ENCODE data around the gene NAA80. TPM values are rescaled to one million over a fixed set of nuclear protein-coding genes. Genes with fewer than 3 reads are reported as not detected.
A peak's percentile ranks its signal among the peaks of the same experiment; 100 is the strongest.

NAA80 gene
- total and polyA plus RNA-seq, 2 of the 13 experiments (the other 11 are each of a cell fraction or from before 2014, with no cell fraction given) = 3.4 to 8.7 TPM

DNA sequence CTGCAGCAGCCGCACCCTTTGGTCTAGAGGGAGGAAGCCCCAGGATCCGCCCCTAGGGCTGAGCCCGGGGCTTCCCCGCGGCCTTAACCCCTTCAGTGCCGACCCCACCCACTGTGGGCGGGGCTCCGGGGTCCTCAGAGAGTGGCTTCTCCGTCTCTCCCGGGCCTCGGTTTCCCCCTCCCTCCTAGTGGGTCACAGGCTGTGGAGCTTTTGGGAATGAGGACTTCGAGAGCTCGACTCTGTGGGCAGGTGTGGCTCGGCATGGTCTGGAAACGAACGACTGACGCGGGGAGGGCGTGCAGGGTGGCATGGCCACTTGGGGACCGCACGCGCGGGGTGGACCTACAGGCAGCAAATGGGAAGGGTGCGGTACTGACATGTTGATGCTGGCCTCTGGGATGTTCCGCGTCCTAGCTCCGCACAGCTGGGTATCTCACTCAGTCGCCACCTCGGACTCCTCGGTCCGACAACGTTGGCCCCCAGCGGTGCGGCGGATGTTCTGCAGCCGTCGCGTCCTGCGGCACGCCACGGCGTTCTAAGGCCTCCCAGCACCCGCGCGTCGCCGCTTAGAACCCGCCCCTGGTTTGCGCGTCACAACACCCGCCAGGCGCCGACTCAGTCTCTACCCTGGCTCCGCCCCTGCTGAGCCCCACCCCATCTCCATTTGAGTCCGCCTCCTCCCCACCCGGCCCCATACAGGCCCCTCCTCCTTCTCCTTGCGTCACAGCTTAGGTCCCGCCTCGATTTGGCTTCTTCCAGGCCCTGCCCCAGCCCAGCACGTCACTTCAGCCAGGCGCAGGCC lies at the start of gene NAA80, which contains the start of gene HYAL3 (continued):
- TF ChIP-seq DNMT1 (CRISPR knock-in tag; IDR thresholded peaks at IDR 0.05) (no peak), SKIL (CRISPR knock-in tag; IDR thresholded peaks at IDR 0.05; ENCODE audit: borderline replicate concordance) (no peak; the same call in 1 of the 2 replicates), ZNF501 (CRISPR knock-in tag; IDR thresholded peaks at IDR 0.05) (peak; percentile 50; the same call in 1 of the 2 replicates), NR2C2 (CRISPR knock-in tag; IDR thresholded peaks at IDR 0.05; ENCODE audit: borderline replicate concordance) (no peak), GMEB1 (CRISPR knock-in tag; IDR thresholded peaks at IDR 0.05; ENCODE audit: borderline replicate concordance) (peak; percentile 78), ZNF615 (CRISPR knock-in tag; IDR thresholded peaks at IDR 0.05; ENCODE audit: borderline replicate concordance) (no peak), ZNF138 (CRISPR knock-in tag; IDR thresholded peaks at IDR 0.05; ENCODE audit: low read depth) (peak; percentile 76; the same call in 1 of the 2 replicates), ZNF12 (CRISPR knock-in tag; IDR thresholded peaks at IDR 0.05) (0 out of 2 replicates have a peak, but pooled peaks have one; percentile 16), ZBTB20 (CRISPR knock-in tag; IDR thresholded peaks at IDR 0.05; ENCODE audit: borderline replicate concordance, low read depth) (0 out of 2 replicates have a peak, but pooled peaks have one; percentile 49)
- TF ChIP-seq, protein P1, sequence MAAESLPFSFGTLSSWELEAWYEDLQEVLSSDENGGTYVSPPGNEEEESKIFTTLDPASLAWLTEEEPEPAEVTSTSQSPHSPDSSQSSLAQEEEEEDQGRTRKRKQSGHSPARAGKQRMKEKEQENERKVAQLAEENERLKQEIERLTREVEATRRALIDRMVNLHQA (CRISPR knock-in tag; IDR thresholded peaks at IDR 0.05) = no peak
- TF ChIP-seq, protein P2, sequence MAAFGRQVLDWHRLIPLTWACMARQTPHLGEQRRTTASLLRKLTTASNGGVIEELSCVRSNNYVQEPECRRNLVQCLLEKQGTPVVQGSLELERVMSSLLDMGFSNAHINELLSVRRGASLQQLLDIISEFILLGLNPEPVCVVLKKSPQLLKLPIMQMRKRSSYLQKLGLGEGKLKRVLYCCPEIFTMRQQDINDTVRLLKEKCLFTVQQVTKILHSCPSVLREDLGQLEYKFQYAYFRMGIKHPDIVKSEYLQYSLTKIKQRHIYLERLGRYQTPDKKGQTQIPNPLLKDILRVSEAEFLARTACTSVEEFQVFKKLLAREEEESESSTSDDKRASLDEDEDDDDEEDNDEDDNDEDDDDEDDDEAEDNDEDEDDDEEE (CRISPR knock-in tag; IDR thresholded peaks at IDR 0.05) = 0 out of 2 replicates have a peak, but pooled peaks have one; percentile 18
- TF ChIP-seq, protein P3, sequence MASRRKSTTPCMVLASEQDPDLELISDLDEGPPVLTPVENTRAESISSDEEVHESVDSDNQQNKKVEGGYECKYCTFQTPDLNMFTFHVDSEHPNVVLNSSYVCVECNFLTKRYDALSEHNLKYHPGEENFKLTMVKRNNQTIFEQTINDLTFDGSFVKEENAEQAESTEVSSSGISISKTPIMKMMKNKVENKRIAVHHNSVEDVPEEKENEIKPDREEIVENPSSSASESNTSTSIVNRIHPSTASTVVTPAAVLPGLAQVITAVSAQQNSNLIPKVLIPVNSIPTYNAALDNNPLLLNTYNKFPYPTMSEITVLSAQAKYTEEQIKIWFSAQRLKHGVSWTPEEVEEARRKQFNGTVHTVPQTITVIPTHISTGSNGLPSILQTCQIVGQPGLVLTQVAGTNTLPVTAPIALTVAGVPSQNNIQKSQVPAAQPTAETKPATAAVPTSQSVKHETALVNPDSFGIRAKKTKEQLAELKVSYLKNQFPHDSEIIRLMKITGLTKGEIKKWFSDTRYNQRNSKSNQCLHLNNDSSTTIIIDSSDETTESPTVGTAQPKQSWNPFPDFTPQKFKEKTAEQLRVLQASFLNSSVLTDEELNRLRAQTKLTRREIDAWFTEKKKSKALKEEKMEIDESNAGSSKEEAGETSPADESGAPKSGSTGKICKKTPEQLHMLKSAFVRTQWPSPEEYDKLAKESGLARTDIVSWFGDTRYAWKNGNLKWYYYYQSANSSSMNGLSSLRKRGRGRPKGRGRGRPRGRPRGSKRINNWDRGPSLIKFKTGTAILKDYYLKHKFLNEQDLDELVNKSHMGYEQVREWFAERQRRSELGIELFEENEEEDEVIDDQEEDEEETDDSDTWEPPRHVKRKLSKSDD (CRISPR knock-in tag; IDR thresholded peaks at IDR 0.05; ENCODE audit: low read depth) = peak; percentile 90
